Measurements from ENCODE around the gene DHODH. TPM values are rescaled to one million over a fixed set of nuclear protein-coding genes. Genes with fewer than 3 reads are reported as not detected.

DHODH gene
- polyA plus RNA-seq, 1 donor from 2014 or later = 3.8 TPM

DNA sequence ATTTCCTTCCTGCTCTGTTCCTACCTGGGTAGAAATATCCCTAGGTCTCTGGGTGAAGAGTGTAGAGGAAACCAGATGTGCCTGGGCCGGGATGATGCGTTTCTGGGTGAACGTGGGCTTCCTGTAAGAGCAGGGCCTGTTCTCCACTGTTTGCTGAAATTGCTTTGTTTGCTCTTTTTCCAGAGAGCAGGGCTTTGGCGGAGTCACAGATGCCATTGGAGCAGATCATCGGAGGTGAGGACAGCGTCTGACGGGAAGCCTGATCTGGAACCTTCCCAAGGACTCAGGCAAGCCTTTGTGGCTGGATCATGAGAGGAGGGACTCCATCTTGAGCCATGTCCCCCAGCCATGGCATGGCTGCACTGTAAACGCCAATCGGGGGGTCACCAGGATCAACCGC is 15.4 kb downstream of the DHODH start:
- no peak for TF ChIP-seq TAF1 (IDR thresholded peaks at IDR 0.05; ENCODE audit: low read depth)
- TF ChIP-seq CTCF (IDR thresholded peaks at IDR 0.05; ENCODE audit: poor library complexity, severe bottlenecking) = no peak
- TF ChIP-seq SMC3 (conservative IDR thresholded peaks at IDR 0.05; ENCODE audit: poor library complexity) = no peak
- no peak for TF ChIP-seq RAD21 (conservative IDR thresholded peaks at IDR 0.05)
- no peak for TF ChIP-seq MXI1 (conservative IDR thresholded peaks at IDR 0.05; ENCODE audit: poor library complexity, severe bottlenecking)
- TF ChIP-seq EZH2 (IDR thresholded peaks at IDR 0.05; ENCODE audit: borderline replicate concordance, insufficient read depth, low read length, poor library complexity, severe bottlenecking) = no peak
- no peak for TF ChIP-seq EP300 (conservative IDR thresholded peaks at IDR 0.05; ENCODE audit: poor library complexity, severe bottlenecking)
- TF ChIP-seq POLR2AphosphoS5 (IDR thresholded peaks at IDR 0.05) = no peak
- TF ChIP-seq REST (IDR thresholded peaks at IDR 0.05; ENCODE audit: borderline replicate concordance) = no peak
- H3F3A ChIP-seq (ENCODE audit: insufficient read depth, low read length, poor library complexity, severe bottlenecking) = no peaks in the 10 kb centered on the region
- no peaks in the 10 kb centered on the region for H3K36me3 ChIP-seq (ENCODE audit: insufficient read depth, low read length)

DNA sequence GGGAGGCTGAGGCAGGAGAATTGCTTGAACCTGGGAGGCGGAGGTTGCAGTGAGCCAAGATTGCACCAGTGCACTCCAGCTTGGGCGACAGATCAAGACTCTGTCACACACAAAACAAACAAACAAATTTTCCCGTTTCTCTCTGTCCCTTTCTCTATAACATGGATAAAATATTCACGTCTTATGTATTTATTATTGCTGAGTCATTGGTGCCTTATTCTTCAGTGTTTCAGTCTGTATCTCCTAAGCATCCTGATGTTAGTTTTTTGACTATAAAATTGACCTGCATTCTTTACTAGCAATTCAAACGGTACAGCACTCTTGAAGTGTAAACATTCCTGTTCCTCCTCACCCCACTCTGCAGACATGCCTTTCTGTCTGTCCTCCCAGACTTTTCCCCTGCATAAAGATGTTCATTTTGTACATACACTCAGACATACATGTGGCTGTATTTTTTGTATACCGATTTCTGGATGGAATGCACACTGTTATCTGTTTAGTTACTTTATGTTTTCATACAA is 16.4 kb downstream of the DHODH start:
- Histone ChIP-seq H3K36me3 (ENCODE audit: insufficient read depth, low read length) (no peaks in the 10 kb centered on the region), H3K9me2 (ENCODE audit: insufficient read depth, low read length) (no peaks in the 10 kb centered on the region), H3K9ac (ENCODE audit: low read length) (no peak overlapping the region), H3K27me3 (ENCODE audit: insufficient read depth, low read depth, low read length) (no peaks in the 10 kb centered on the region), H3K9me3 (ENCODE audit: low read length) (no peaks in the 10 kb centered on the region), H3K4me3 (ENCODE audit: low read length) (no peak overlapping the region), H3K4me2 (ENCODE audit: low read length) (no peak overlapping the region), H2AFZ (ENCODE audit: low read depth, low read length) (no peak overlapping the region), H3F3A (ENCODE audit: insufficient read depth, low read length, poor library complexity, severe bottlenecking) (no peaks in the 10 kb centered on the region), H3K79me2 (replicated peaks; ENCODE audit: insufficient read depth, low read length) (no peaks in the 10 kb centered on the region), H4K20me1 (ENCODE audit: insufficient read depth) (no peaks in the 10 kb centered on the region), H3K27ac (ENCODE audit: low read length) (no peak overlapping the region)
- TF ChIP-seq POLR2AphosphoS5 (IDR thresholded peaks at IDR 0.05) (no peak), EZH2 (IDR thresholded peaks at IDR 0.05; ENCODE audit: borderline replicate concordance, insufficient read depth, low read length, poor library complexity, severe bottlenecking) (no peak), RAD21 (conservative IDR thresholded peaks at IDR 0.05) (no peak), REST (IDR thresholded peaks at IDR 0.05; ENCODE audit: borderline replicate concordance) (no peak), CTCF (IDR thresholded peaks at IDR 0.05; ENCODE audit: poor library complexity, severe bottlenecking) (no peak), EP300 (conservative IDR thresholded peaks at IDR 0.05; ENCODE audit: poor library complexity, severe bottlenecking) (no peak)

More for the DNA sequence above, 15.4 kb downstream of the DHODH start:
- Histone ChIP-seq H3K9me2 (ENCODE audit: insufficient read depth, low read length) (no peaks in the 10 kb centered on the region), H3K9ac (ENCODE audit: low read length) (no peak overlapping the region), H3K27me3 (ENCODE audit: insufficient read depth, low read depth, low read length) (no peaks in the 10 kb centered on the region), H3K4me2 (ENCODE audit: low read length) (no peak overlapping the region), H4K20me1 (ENCODE audit: insufficient read depth) (no peaks in the 10 kb centered on the region), H3K27ac (ENCODE audit: low read length) (no peak overlapping the region), H2AFZ (ENCODE audit: low read depth, low read length) (no peak overlapping the region), H3K79me2 (replicated peaks; ENCODE audit: insufficient read depth, low read length) (no peaks in the 10 kb centered on the region), H3K9me3 (ENCODE audit: low read length) (no peaks in the 10 kb centered on the region), H3K4me3 (ENCODE audit: low read length) (no peak overlapping the region)
